Stromal cell of bone marrow (primary cell): ENCODE data around the gene DCUN1D4.
"Not testable (repeated sequence)": the region's sequence is repeated elsewhere in the genome, so short reads cannot be mapped to it uniquely, and the experiment has no call there.

Experiments used
- DNase-seq: peaks from one replicate; pipeline ENCODE4 v3.0.0-alpha.2; 2012; ENCODE audit warnings: low read depth

DCUN1D4 gene

GRCh38 chr4:51855270-51855669 lies 12.3 kb downstream of the DCUN1D4 start:
- no peak for DNase-seq

- no peak for DNase-seq
Measured at GRCh38 chr4:51855751-51856150, 12.8 kb downstream of the DCUN1D4 start.

- no peak for DNase-seq
Measured at GRCh38 chr4:51858605-51859202, 15.8 kb downstream of the DCUN1D4 start.

GRCh38 chr4:51859476-51860031 lies 16.6 kb downstream of the DCUN1D4 start:
- DNase-seq: no peak

GRCh38 chr4:51862199-51862598 lies 19.2 kb downstream of the DCUN1D4 start:
- DNase-seq: no peak

GRCh38 chr4:51862781-51863180 lies 19.8 kb downstream of the DCUN1D4 start:
- DNase-seq: no peak

GRCh38 chr4:51865717-51866116 lies 22.8 kb downstream of the DCUN1D4 start:
- DNase-seq: no peak

GRCh38 chr4:51866835-51867234 lies 23.9 kb downstream of the DCUN1D4 start:
- DNase-seq: no peak

- DNase-seq: no peak
Measured at GRCh38 chr4:51867689-51868448, 24.9 kb downstream of the DCUN1D4 start.

- DNase-seq: no peak
Measured at GRCh38 chr4:51868449-51868847, 25.5 kb downstream of the DCUN1D4 start.

- DNase-seq: no peak
Measured at GRCh38 chr4:51870441-51871188, 27.7 kb downstream of the DCUN1D4 start.

- no peak for DNase-seq
Measured at GRCh38 chr4:51872283-51872997, 29.5 kb downstream of the DCUN1D4 start.

- no peak for DNase-seq
Measured at GRCh38 chr4:51874551-51874950, 31.6 kb downstream of the DCUN1D4 start.

- DNase-seq: no peak
Measured at GRCh38 chr4:51878431-51878830, 35.5 kb downstream of the DCUN1D4 start.

GRCh38 chr4:51880016-51880915 lies 37.3 kb downstream of the DCUN1D4 start:
- no peak for DNase-seq

GRCh38 chr4:51884055-51884454 lies 41.1 kb downstream of the DCUN1D4 start:
- DNase-seq: no peak

GRCh38 chr4:51884606-51885005 lies 41.7 kb downstream of the DCUN1D4 start:
- no peak for DNase-seq

GRCh38 chr4:51885363-51885762 lies 42.4 kb downstream of the DCUN1D4 start:
- DNase-seq: no peak

- DNase-seq: no peak
Measured at GRCh38 chr4:51890760-51891159, 47.8 kb downstream of the DCUN1D4 start.

- not testable (repeated sequence) for DNase-seq
Measured at GRCh38 chr4:51893402-51893801, 50.4 kb downstream of the DCUN1D4 start.

- DNase-seq: no peak
Measured at GRCh38 chr4:51894059-51894645, 51.2 kb downstream of the DCUN1D4 start.
